GM18517 (cell line): Measurements from ENCODE around the gene NEK1.

Experiments used
- ATAC-seq: cut with Tn5 transposase; IDR thresholded peaks from one replicate; pipeline ENCODE4 v1.9.1; 2021; ENCODE audit warnings: mild to moderate bottlenecking, moderate library complexity; ENCODE audit not compliant: unreplicated experiment

NEK1 gene, protein sequence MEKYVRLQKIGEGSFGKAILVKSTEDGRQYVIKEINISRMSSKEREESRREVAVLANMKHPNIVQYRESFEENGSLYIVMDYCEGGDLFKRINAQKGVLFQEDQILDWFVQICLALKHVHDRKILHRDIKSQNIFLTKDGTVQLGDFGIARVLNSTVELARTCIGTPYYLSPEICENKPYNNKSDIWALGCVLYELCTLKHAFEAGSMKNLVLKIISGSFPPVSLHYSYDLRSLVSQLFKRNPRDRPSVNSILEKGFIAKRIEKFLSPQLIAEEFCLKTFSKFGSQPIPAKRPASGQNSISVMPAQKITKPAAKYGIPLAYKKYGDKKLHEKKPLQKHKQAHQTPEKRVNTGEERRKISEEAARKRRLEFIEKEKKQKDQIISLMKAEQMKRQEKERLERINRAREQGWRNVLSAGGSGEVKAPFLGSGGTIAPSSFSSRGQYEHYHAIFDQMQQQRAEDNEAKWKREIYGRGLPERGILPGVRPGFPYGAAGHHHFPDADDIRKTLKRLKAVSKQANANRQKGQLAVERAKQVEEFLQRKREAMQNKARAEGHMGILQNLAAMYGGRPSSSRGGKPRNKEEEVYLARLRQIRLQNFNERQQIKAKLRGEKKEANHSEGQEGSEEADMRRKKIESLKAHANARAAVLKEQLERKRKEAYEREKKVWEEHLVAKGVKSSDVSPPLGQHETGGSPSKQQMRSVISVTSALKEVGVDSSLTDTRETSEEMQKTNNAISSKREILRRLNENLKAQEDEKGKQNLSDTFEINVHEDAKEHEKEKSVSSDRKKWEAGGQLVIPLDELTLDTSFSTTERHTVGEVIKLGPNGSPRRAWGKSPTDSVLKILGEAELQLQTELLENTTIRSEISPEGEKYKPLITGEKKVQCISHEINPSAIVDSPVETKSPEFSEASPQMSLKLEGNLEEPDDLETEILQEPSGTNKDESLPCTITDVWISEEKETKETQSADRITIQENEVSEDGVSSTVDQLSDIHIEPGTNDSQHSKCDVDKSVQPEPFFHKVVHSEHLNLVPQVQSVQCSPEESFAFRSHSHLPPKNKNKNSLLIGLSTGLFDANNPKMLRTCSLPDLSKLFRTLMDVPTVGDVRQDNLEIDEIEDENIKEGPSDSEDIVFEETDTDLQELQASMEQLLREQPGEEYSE (N-terminal part only)

GRCh38 chr4:169611991-169612870 is at the start of gene NEK1:
Gene NEK1, minus strand, starts transcription at chr4:169612583. Its CDS starts 9,953 bp downstream, at chr4:169602630.
- peak; percentile 89 for ATAC-seq

DNA sequence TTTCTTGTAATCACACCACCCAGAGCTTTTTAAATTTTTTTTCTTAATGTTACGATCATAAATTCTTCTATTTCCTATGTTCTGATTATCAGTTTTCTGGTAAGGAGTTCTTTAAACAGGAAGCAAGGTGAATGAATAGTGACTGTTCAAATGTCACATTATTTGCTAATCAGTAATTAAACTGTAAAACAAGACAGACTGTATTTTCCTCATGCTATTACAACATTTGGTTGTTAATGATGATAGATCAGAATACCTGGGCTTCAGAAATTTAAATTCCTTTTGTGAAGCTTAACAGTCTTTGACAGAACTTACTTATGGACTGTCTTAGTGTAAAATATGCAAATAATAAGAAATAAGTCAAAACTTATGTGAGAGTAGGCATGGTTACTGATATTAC is 49.4 kb upstream of the NEK1 start:
- ATAC-seq = no peak

DNA sequence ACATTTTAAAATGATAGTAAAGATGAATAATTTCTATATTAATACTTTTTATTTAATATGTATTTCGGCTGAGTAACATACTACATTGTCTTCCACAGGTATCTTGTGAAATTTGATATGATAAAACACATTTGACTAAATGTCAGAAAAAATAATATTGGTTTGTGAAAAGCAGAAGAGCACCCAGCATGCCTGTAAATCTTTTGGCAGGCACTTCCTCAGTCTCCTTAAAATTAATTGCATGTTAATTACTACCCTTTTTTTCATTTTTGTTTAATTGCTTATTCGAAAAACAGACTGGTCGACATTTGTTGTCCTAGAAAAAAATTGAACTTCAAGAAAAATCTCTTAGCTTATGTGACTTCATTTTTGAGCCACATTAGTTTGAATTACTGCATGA is 48.5 kb upstream of the NEK1 start:
- no peak for ATAC-seq

DNA sequence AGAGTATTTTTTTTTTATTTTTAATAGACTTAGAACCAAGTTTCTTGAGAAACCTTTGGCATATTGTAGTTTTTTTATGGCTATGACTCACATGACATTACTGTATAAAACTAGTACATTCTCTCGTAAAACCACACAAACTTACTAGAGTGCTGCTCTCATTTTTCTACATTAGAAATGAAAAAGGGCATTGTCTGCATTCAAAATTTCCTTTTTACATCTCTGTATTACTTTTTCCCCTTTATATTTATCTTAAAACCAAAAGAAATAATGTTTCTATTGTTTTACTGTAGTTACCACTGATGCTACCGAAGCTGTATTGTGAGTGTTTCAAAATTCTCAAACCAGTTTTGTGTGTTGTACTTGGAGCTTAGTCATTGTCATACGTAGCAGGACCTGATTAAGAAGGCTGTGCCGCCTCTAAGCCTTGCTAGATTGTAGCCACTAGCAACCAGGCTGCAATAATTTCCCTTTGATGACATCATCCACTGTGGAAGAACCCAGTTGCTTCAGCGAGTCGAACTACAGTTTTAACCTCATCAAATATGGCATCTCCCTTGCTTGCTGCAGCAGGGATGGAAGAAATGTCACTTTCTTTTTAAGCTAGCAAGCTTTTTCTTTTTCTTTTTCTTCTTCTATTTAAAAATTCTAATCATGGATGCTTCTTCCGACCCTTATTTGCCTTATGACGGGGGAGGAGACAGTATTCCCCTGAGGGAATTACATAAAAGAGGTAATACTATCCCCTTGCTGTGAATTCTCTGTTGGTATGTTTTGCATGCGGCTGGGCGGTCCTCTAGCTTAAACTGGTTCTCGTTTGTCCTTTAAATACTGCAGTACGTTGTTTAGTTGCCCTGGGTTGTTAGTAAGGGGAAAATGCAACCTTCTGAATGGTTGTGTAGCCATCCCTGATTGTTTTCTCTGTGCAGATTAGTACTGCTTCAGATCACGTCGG is 47.6 kb upstream of the NEK1 start:
- peak; percentile 98 for ATAC-seq

DNA sequence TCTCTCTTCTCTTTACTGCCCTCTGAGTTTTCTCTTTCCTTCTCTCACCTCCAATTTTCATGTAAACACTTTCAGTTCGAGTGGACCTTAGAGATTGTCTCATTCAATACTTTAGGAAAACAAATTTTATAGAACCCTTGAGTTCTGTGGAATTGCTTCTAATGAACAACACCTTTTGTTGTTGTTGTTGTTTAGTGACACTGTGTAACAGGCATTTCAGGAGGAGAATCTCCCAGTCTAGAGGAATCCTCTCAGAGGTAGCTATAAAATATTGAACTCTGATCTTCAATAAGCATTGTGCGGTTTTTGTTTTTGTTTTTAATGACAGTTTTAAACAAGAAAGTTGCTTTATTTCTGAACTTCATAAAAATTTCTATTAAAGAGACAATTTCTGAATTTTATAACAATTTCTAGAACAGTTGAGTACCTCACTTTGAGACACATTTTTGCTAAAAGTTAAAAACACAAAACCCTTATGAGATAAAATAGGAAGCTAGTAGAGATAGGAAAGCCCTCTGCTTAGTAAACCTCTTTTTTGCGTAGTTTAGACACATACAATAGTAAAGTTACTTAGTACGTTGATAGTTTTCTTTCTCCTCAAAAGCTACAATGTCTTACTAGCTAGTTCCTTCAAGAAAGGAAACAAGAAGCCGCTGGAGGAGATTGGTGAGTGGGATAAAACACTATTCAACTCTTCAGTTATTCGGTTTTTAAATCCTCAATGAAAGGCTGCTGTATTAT is 46.8 kb upstream of the NEK1 start:
- ATAC-seq = no peak

DNA sequence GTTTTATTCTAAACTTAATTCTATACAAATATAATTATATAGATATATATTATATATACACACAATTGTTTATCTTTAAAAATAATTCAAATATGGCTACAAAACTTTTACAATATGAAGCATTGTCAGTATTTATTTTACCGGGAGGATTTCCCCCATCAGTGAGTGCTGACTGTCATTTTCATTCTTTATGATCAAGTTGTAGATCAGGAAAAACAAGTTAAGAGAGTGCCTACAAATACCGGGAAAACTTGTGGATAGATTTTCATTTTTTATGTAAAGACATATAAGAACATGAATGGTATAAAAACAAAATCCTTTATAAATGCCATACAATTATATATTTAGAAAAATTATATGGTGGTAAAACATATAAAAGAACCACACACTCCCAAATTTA is 45.8 kb upstream of the NEK1 start:
- ATAC-seq = no peak

DNA sequence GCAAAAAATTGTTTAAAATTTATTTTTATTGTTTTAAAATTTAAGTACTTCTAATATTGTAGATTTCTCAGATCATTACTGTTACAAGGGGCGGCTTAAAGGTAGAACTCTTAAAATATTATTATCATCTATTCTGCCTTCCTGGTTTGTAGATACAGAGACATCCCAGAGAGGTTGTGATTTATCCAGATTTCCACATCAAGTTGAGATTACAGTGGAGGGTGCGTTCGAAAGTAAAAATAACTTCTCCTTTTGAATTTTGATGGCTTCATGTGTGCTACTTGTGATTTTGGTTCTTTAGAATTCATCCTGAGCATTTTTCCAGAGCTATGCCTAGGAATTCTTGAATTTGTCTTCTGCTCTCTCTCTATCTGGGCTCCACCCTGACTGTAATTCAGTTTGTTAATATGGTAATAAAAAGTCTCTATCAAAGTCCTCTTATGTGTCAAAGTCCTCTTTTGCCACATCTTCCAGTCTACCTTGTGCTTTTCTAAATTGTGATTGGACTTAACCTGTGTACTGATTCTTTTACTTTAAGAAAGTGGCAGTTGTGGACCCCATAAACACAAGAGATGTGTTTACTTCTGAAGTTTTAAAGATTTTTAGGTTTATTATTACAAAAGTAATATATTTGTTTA is 45.2 kb upstream of the NEK1 start:
- ATAC-seq = no peak

GRCh38 chr4:169655401-169655800 is 43.0 kb upstream of the NEK1 start:
- ATAC-seq = no peak

DNA sequence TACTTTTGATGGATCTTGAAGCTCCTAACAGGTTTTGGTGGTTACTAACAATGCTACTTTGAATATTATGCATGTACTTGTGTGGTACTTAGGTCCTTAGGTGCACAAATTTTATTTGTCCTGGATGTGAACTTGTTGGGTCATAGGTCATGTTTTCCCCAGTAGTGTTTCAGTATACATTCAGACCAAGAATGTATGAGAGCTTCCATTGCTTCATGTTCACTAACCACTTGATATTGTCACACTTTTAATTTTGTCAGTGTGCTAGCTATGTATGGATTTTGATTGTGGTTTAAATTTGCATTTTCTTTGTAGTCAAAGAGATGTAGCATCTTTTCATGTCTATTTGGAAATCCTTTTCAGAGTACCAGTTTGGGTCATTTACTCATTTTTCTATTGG is 40.2 kb upstream of the NEK1 start:
- ATAC-seq = no peak

DNA sequence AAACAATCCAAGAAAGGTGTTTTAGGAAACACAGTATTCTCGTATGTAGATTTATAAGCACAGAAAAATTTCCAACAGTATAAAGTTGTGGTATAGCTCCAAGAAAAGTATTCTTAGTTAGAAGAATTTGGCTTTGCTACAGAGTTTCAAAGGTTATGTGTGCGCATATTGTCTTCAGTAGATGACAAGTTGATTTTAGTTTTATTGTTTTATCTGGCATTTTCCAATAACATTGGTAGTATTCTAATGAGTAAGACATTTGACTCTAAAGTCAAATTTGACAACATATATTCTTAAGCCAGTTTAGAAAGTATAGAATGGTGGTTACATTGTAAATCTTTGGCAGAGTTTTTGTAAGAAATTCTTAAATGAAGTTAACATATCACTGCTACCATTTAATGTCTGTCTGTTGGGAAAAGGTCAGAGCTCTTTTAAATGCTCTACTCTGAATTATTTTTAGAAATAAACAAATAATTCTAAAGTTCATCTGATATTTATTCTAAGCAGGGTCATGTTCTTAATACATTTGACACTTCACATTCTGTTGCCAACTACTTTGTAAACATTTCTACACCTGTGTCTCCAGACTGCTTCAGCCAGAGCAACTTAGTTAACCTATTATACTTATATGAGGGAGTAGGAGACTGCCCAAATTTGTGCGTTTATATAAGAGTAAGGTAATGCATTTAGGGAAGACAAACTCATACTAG is 38.0 kb upstream of the NEK1 start:
- ATAC-seq = no peak

GRCh38 chr4:169649545-169650226 is 37.3 kb upstream of the NEK1 start:
- ATAC-seq = no peak

GRCh38 chr4:169645627-169646026 is 33.2 kb upstream of the NEK1 start:
- ATAC-seq = no peak

DNA sequence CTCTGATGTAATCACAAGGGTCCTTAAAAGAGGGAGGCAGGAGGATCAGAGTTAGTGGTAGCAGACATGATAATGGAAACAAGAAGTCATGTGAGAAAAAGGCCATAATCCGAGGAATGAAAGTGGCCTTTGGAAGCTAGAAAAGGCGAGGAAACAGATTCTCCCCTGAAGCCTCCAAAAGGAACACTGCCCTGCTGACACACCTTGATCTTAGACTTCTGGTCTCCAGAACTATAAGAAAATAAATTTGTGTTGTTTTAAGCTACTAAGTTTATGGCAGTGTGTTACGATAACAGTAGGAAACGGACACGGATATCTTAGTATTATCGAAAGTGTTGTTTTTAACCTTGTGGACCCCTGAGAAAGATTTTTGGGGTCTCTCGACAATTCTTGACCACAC is 32.4 kb upstream of the NEK1 start:
- no peak for ATAC-seq

DNA sequence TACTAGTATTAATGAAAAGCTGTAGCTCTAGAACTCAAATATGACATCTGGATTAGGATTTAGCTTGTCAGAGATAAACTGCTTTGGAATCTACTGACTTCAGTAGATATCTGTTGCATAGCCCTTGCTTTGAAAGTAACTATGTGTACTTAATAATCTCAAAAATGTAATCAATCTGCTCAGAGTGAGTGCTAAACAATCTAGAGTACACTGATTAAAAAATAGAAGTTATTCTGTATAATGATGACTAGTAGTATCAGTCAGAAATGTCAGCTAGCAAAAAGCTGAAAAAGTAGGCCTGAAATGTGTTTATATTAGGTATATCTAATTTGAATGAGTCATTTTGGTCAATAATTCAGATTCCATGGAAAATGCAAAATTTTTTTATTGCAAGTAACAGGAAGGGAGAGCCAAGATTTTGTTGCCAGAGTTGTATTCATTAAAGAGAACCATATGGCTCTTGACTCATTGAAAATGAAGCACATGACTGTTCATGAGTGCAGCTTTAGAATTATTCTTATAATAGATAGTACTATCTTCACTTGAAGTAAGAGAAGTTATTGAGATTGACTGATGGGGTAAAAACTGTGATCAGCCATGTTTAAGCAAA is 28.0 kb upstream of the NEK1 start:
- no peak for ATAC-seq

DNA sequence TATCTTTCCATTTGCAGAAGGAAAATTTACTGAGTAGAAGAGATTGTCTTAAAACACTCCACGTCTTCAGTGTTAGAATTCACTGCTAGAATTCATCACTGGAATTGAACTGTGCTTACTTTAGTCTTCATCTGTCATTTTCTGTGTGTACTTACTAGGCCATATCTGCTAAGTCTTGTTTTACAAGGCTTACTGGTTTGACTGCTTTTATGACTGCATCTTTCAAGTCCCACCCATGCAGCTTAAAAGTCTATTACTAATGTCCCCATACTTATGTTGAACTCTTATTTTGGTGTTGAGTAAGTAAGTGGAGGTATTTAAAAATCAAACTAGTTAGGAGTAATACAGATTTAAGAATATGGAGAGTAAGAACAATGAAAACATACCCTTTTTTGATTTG is 22.6 kb upstream of the NEK1 start:
- ATAC-seq = no peak

DNA sequence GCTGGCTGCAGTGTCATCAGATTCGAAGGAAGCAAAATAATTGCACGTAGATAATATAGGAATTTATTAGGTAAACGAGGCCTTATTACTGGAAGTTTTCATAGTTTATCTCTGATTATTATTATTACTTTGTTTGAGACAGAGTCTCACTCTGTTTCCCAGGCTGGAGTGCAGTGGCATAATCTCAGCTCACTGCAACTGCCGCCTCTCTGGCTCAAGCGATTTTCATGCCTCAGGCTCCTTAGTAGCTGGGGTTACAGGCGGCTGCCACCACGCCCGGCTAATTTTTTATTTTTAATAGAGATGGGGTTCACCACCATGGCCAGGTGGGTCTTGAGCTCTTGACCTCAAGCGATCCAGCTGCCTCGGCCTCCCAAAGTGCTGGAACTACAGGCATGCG is 20.5 kb upstream of the NEK1 start:
- no peak for ATAC-seq

DNA sequence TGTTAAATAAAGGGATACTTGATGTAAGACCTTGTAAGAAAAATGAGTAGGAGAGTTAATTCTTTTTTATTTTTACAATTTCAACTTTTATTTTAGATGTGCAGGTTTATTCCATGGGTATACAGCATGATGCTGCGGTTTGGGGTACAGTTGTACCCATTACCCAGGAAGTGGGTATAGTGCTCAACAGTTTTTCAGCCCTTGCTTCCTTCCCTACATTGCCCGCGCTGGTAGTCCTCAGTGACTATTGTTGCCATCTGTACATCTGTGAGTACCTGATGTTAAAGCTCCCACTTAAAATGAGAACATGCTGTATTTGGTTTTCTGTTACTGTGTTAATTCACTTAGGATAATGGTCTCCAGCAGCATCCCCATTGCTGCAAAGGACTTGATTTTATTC is 17.7 kb upstream of the NEK1 start:
- no peak for ATAC-seq
